Measurements from ENCODE around the gene KRTAP4-7. TPM values are rescaled to one million over a fixed set of nuclear protein-coding genes. Genes with fewer than 3 reads are reported as not detected.
"Not testable (repeated sequence)": the region's sequence is repeated elsewhere in the genome, so short reads cannot be mapped to it uniquely, and the experiment has no call there.

KRTAP4-7 gene
- total and polyA plus RNA-seq, 2 of the 4 experiments (the other 2 are of a cell fraction) = not detected

- H3K9ac ChIP-seq (ENCODE audit: low read depth, low read length); in situ Hi-C loops (cut with MboI; ENCODE audit: low sequenced_read_pairs); H2BK5ac ChIP-seq (ENCODE audit: low read depth, low read length, poor library complexity, severe bottlenecking); H2AFZ ChIP-seq (replicated peaks; ENCODE audit: low read length, poor library complexity); DNase-seq; H2AK9ac ChIP-seq (replicated peaks; ENCODE audit: low read depth, low read length, poor library complexity); H4K20me1 ChIP-seq (ENCODE audit: insufficient read depth, low read length); H2BK120ac ChIP-seq (ENCODE audit: low read depth, low read length); H3K36me3 ChIP-seq (ENCODE audit: control insufficient read depth, insufficient read depth, low read length); H4K8ac ChIP-seq (ENCODE audit: low read depth in 2 of 2, low read length in 2 of 2); H3K79me1 ChIP-seq (ENCODE audit: low read depth in 1 of 2, low read length in 2 of 2); H2BK20ac ChIP-seq (ENCODE audit: low read depth, low read length); H3K27ac ChIP-seq (ENCODE audit: insufficient read depth, low read length); H3K9me3 ChIP-seq (ENCODE audit: control insufficient read depth, insufficient read depth, low read length); H4K91ac ChIP-seq (ENCODE audit: insufficient read depth, low read depth, low read length); ATAC-seq (ENCODE audit: low read depth); H3K23ac ChIP-seq (ENCODE audit: low read depth, low read length); H3K4me3 ChIP-seq (ENCODE audit: insufficient read depth, low read depth, low read length); intact Hi-C loops (cut with micrococcal nuclease); POLR2A ChIA-PET (ENCODE audit: unreplicated experiment); H3K9me1 ChIP-seq (ENCODE audit: insufficient read depth, low read length); H3K56ac ChIP-seq (ENCODE audit: extremely low read depth, insufficient read depth, low read length); H2BK15ac ChIP-seq (ENCODE audit: low read depth, low read length); H4K5ac ChIP-seq (ENCODE audit: low read depth, low read length); BruUV-seq (replicated peaks); H3K4ac ChIP-seq (ENCODE audit: low read depth, low read length); H3K18ac ChIP-seq (ENCODE audit: low read depth, low read length); H3K4me2 ChIP-seq (ENCODE audit: low read depth, low read length); H3K14ac ChIP-seq (replicated peaks; ENCODE audit: low read depth, low read length); H2AK5ac ChIP-seq (ENCODE audit: low read depth, low read length); CTCF ChIA-PET; H3K4me1 ChIP-seq (ENCODE audit: control insufficient read depth, insufficient read depth, low read length); H3K27me3 ChIP-seq (ENCODE audit: control insufficient read depth, insufficient read depth, low read length); dilution Hi-C loops (cut with HindIII; ENCODE audit: low sequenced_read_pairs, unreplicated experiment): not testable (repeated sequence)
- WGBS, 2 experiments (ENCODE audit: extremely low coverage in 2 of 2, insufficient read length in 1 of 2) = no CpG with 5 or more reads among the region's 4 CpGs
Observed at GRCh38 chr17:41088760-41089352, 4.9 kb downstream of the KRTAP4-7 start.
